HepG2 (cell line): ENCODE data around the gene C16orf87. TPM values are rescaled to one million over a fixed set of nuclear protein-coding genes. Genes with fewer than 3 reads are reported as not detected.

Experiments used
- ATAD3A ChIP-seq: sonication (generic); formaldehyde crosslinking; IDR thresholded peaks from 2 replicates; pipeline ENCODE4 v1.4.0; 2020; ENCODE audit warnings: missing genetic modification reagents
- ATF7 ChIP-seq, 2 experiments: fragments of 450-650 bp in 1 of 2; sonication (generic) in 1 of 2; formaldehyde crosslinking in 1 of 2; IDR thresholded peaks; 2 replicates each; pipeline versions ENCODE4 v1.4.0 to v1.6.1; 2016 to 2020; ENCODE audit warnings: antibody characterized with exemption in 1 of 2, mild to moderate bottlenecking in 1 of 2, missing genetic modification reagents in 1 of 2
- CHCHD3 ChIP-seq: sonication (generic); formaldehyde crosslinking; IDR thresholded peaks from 2 replicates; pipeline ENCODE4 v1.8.0; 2022; ENCODE audit warnings: mild to moderate bottlenecking, missing genetic modification reagents, moderate library complexity
- FOXM1 ChIP-seq: sonication (generic); formaldehyde crosslinking; IDR thresholded peaks from 2 replicates; pipeline ENCODE4 v1.5.0; 2020; ENCODE audit warnings: missing genetic modification reagents
- HNRNPK ChIP-seq: fragments of 200-400 bp; formaldehyde crosslinking; IDR thresholded peaks from 2 replicates; pipeline ENCODE4 v1.6.1; 2018; ENCODE audit warnings: low read length, low read depth, moderate library complexity, mild to moderate bottlenecking; ENCODE audit not compliant: poor library complexity, severe bottlenecking
- KAT8 ChIP-seq: IDR thresholded peaks from 2 replicates; pipeline ENCODE4 v1.6.1; 2016; ENCODE audit warnings: missing genetic modification reagents, missing compliant biosample characterization
- KDM4B ChIP-seq: sonication (generic); formaldehyde crosslinking; IDR thresholded peaks from 2 replicates; pipeline ENCODE4 v1.4.0; 2020; ENCODE audit warnings: missing genetic modification reagents
- PAXIP1 ChIP-seq: sonication (generic); formaldehyde crosslinking; conservative IDR thresholded peaks from 2 replicates; pipeline ENCODE4 v1.4.0; 2020; ENCODE audit warnings: mild to moderate bottlenecking, missing genetic modification reagents, moderate library complexity
- PLRG1 ChIP-seq: fragments of 450-650 bp; conservative IDR thresholded peaks from 2 replicates; pipeline ENCODE4 v1.6.1; 2016
- SOX5 ChIP-seq: IDR thresholded peaks from 2 replicates; pipeline ENCODE4 v1.6.1; 2016; ENCODE audit warnings: borderline replicate concordance
- SPEN ChIP-seq: sonication (generic); formaldehyde crosslinking; IDR thresholded peaks from 2 replicates; pipeline ENCODE4 v1.5.1; 2020; ENCODE audit warnings: low read depth, mild to moderate bottlenecking, missing genetic modification reagents
- TSC22D2 ChIP-seq: sonication (generic); formaldehyde crosslinking; IDR thresholded peaks from 2 replicates; pipeline ENCODE4 v1.5.1; 2020; ENCODE audit warnings: missing genetic modification reagents, mild to moderate bottlenecking, borderline replicate concordance
- ZC3H13 ChIP-seq: sonication (generic); formaldehyde crosslinking; IDR thresholded peaks from 2 replicates; pipeline ENCODE4 v1.8.1; 2023; ENCODE audit warnings: mild to moderate bottlenecking, missing genetic modification reagents, moderate library complexity
- ZFP82 ChIP-seq: sonication (generic); formaldehyde crosslinking; IDR thresholded peaks from 2 replicates; pipeline ENCODE4 v1.5.1; 2020; ENCODE audit warnings: mild to moderate bottlenecking, missing genetic modification reagents, borderline replicate concordance
- ZNF24 ChIP-seq: fragments of 450-650 bp; IDR thresholded peaks from 2 replicates; pipeline ENCODE4 v1.6.1; 2017; ENCODE audit warnings: antibody characterized with exemption, mild to moderate bottlenecking
- ZNF317 ChIP-seq: sonication (generic); formaldehyde crosslinking; IDR thresholded peaks from 2 replicates; pipeline ENCODE4 v1.5.0; 2020; ENCODE audit warnings: mild to moderate bottlenecking, missing genetic modification reagents
- ZNF564 ChIP-seq: sonication (generic); formaldehyde crosslinking; IDR thresholded peaks from 2 replicates; pipeline ENCODE4 v1.8.1; 2023; ENCODE audit warnings: mild to moderate bottlenecking, missing genetic modification reagents
- ZNF790 ChIP-seq: sonication (generic); formaldehyde crosslinking; IDR thresholded peaks from 2 replicates; pipeline ENCODE4 v1.8.0; 2022; ENCODE audit warnings: missing genetic modification reagents, mild to moderate bottlenecking, borderline replicate concordance
- polyA plus RNA-seq, 8 experiments: library from polyadenylated mRNA; depleted of rRNA in 3 of 8; stranded (reverse) in 7 of 8; unstranded in 1 of 8; fragments of >200 nt; fragmentation: Illumina TruSeq in 4 of 8; extraction: Trizol in 4 of 8; gene quantifications; 2 replicates each; pipeline versions ENCODE4 v1.2.1 to v1.2.3, GENCODE V29; 2011 to 2016; ENCODE audit warnings: low read depth in 4 of 8, missing spikeins in 1 of 8, mixed read lengths in 1 of 8; ENCODE audit not compliant: insufficient read depth in 1 of 8
- total RNA-seq, 5 experiments: library from RNA; depleted of rRNA; stranded (reverse); fragments of >200 nt; fragmentation: Illumina TruSeq; extraction: Trizol; gene quantifications; 2 replicates each; pipeline ENCODE4 v1.2.3, GENCODE V29; 2016; ENCODE audit warnings: low read depth in 1 of 5
- TF ChIP-seq, protein P1 (sequence below): sonication (generic); formaldehyde crosslinking; IDR thresholded peaks from 2 replicates; pipeline ENCODE4 v1.4.0; 2020; ENCODE audit warnings: mild to moderate bottlenecking, missing genetic modification reagents
- TF ChIP-seq, protein P2 (sequence below): sonication (generic); formaldehyde crosslinking; IDR thresholded peaks from 2 replicates; pipeline ENCODE4 v1.5.1; 2020; ENCODE audit warnings: mild to moderate bottlenecking, missing genetic modification reagents
- TF ChIP-seq, protein P3 (sequence below): sonication (generic); formaldehyde crosslinking; conservative IDR thresholded peaks from 2 replicates; pipeline ENCODE4 v1.8.0; 2022; ENCODE audit warnings: missing genetic modification reagents

C16orf87 gene
- total and polyA plus RNA-seq, 2 of the 13 experiments (the other 11 are each of a cell fraction or from before 2014, with no cell fraction given) = 8.6 to 19.5 TPM

DNA sequence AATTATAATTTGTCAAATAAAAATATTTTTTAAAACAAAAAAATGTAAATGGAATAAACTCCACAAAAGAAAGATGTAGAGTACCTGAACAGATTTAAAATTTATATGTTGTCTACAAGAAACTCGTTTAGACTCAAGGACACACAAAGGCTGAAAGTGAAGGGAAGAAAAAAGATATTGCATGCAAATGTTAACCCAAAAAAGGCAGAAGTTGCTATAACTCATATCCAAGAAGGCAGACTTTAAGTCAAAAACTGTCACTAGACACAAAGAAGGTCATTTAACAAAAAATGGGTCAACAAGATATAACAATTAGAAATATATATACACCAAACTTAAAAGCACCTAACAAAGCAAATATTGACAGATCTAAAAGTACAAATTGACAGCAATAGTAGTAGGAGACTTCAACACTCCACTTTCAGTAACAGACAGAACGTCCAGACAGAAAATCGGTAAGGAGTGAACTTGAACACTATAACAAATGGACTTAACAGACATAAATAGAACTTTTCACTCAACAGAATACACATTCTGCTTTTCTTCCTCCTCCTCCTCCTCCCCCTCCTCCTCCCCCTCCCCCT, 42.0 kb downstream of the C16orf87 start (continued):
- peak; percentile 95 for TF ChIP-seq HNRNPK
- no peak for TF ChIP-seq KDM4B
- TF ChIP-seq, protein P1, sequence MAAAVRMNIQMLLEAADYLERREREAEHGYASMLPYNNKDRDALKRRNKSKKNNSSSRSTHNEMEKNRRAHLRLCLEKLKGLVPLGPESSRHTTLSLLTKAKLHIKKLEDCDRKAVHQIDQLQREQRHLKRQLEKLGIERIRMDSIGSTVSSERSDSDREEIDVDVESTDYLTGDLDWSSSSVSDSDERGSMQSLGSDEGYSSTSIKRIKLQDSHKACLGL (CRISPR knock-in tag) = no peak
- TF ChIP-seq ZNF790 (CRISPR knock-in tag) = no peak
- TF ChIP-seq ZNF564 (CRISPR knock-in tag) = no peak
- TF ChIP-seq, protein P2, sequence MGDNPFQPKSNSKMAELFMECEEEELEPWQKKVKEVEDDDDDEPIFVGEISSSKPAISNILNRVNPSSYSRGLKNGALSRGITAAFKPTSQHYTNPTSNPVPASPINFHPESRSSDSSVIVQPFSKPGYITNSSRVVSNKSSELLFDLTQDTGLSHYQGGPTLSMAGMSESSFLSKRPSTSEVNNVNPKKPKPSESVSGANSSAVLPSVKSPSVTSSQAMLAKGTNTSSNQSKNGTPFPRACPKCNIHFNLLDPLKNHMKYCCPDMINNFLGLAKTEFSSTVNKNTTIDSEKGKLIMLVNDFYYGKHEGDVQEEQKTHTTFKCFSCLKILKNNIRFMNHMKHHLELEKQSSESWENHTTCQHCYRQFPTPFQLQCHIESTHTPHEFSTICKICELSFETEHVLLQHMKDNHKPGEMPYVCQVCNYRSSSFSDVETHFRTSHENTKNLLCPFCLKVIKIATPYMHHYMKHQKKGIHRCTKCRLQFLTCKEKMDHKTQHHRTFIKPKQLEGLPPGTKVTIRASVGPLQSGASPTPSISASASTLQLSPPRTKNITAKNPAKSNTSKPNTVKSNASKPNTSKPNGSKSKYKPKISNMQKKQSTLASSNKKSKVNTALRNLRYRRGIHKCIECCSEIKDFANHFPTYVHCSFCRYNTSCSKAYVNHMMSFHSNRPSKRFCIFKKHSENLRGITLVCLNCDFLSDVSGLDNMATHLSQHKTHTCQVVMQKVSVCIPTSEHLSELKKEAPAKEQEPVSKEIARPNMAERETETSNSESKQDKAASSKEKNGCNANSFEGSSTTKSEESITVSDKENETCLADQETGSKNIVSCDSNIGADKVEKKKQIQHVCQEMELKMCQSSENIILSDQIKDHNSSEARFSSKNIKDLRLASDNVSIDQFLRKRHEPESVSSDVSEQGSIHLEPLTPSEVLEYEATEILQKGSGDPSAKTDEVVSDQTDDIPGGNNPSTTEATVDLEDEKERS = no peak; the same call in 1 of the 2 replicates
- no peak for TF ChIP-seq TSC22D2 (CRISPR knock-in tag)
- TF ChIP-seq PAXIP1 (CRISPR knock-in tag) = peak; percentile 44
- no peak for TF ChIP-seq ZFP82 (CRISPR knock-in tag)
- TF ChIP-seq ATF7 (IDR thresholded peaks at IDR 0.05) = no peak
- TF ChIP-seq ATF7 (CRISPR knock-in tag; IDR thresholded peaks at IDR 0.05) = no peak
- TF ChIP-seq SPEN = no peak; the same call in 1 of the 2 replicates
- TF ChIP-seq ATAD3A = no peak
- TF ChIP-seq ZNF317 (CRISPR knock-in tag) = no peak
- no peak for TF ChIP-seq KAT8 (CRISPR knock-in tag)
- TF ChIP-seq ZNF24 = no peak
- no peak for TF ChIP-seq ZC3H13
- no peak for TF ChIP-seq PLRG1
- no peak for TF ChIP-seq CHCHD3
- peak; percentile 89 for TF ChIP-seq SOX5 (CRISPR knock-in tag)
- TF ChIP-seq FOXM1 = no peak
- TF ChIP-seq, protein P3, sequence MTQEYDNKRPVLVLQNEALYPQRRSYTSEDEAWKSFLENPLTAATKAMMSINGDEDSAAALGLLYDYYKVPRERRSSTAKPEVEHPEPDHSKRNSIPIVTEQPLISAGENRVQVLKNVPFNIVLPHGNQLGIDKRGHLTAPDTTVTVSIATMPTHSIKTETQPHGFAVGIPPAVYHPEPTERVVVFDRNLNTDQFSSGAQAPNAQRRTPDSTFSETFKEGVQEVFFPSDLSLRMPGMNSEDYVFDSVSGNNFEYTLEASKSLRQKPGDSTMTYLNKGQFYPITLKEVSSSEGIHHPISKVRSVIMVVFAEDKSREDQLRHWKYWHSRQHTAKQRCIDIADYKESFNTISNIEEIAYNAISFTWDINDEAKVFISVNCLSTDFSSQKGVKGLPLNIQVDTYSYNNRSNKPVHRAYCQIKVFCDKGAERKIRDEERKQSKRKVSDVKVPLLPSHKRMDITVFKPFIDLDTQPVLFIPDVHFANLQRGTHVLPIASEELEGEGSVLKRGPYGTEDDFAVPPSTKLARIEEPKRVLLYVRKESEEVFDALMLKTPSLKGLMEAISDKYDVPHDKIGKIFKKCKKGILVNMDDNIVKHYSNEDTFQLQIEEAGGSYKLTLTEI (CRISPR knock-in tag) = no peak
